NCI-H524 (cell line): ENCODE data around the gene CHAF1A.

ENCODE experiments used
- DNase-seq, 2 experiments: peaks; one replicate each; lab custom pipeline; 2025; lab: John Stamatoyannopoulos, UW

CHAF1A gene

DNA sequence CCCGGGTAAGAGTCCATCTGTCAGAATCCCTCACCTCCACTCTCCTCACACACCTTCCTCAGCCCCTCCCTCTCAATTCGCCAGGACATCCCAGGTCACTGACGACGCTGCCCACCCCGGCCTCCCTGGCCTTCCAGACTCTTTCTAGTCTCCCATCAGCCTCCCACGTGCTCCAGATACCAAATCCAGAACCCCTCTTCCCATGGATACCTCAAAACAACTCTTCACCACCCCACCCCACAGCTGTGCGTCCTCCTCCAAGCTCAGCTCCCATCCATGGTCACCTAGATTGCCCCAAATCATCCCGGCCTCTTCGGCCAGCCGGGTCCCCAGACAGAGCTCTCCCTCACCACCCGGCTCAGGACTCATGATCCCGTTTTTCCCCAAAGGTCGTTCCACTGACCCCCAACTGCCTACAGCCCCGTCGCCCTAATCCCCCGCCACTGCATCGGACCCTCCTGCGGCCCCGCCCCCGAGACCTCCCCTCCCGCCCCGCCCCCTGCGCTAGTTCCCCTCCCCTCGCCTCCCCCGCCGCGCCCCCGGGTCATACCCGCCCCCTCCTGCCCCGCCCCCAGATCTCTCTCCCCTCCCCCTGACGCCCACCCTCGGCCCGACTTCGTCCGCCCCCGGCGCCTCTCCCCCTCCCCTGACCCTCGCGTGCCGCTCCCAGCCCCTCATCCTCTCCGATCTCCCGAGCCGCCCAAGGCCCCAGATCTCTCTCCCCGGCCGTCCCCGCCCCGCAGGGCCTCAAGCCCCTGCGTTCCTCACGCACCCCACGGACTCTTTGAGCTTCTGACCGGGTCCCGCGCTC is 54.6 kb downstream of the CHAF1A start:
- DNase-seq: peak; percentile 72 to 79

DNA sequence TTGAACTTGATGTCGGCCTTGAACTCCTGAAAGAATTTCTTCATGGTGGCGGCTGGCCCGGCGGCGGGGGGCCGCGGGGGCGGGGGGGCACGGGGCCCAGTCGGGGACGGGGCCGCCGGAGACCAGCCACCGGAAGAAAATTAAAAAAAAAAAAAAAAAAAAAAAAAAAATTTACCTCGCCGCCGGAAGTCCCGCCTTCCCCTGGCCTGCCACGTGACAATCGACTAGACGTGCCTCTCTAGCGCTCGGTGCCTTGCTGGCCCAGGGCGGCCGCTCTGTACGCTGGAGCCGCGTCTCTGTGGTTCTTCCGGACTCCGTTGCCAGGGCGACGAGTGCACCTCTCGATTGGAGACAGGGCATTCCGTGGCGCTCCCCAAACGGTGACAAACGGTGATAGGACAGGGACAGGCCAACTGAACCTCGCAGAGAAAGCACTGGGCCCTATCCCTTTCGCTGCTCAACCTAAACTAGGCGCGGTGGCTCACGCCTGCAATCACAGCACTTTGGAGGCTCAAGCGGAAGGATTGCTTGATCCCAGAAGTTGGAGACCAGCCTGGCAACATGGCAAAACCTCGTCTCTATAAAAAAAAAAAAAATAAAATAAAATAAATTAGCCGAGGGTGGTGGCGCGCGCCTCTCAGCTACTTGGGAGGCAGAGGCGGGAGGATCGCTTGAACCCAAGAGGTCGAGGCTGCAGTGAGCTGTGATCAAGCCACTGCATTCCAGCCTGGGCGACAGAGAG is 55.4 kb downstream of the CHAF1A start, which contains the start of gene UBXN6:
Gene UBXN6 (minus strand): TSS at position 141 of the 742 bp plus-strand sequence. CDS start 97 bp downstream, at position 44.
- DNase-seq: peak; percentile 97 to 99

DNA sequence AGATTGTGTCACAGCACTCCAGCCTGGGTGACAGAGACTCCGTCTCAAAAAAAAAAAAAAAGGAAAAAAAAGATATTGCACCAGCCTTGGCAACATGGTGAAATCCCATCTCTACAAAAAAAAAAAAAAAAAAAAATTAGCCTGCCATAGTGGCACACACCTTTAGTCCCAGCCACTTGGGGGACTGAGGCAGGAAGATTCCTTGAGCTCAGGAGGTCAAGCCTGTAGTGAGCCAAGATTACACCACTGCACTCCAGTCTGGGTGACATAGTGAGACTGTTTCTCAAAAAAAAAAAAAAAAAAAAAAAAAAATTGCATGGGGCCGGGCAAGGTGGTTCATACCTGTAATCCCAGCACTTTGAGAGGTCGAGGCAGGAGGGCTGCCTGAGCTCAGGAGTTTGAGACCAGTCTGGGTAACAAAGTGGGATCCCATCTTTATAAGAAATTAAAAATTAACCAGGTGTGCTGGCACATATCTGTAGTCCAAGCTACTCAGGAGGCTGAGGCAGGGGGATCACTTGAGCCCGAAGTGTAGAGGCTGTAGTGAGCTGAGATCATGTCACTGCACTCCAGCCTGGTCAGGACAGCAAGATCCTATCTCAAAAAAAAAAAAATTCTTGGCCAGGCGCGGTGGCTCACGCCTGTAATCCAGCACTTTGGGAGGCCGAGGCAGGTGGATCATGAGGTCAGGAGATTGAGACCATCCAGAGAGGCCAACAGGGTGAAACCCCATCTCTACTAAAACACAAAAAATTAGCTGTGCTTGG is 62.6 kb downstream of the CHAF1A start:
- DNase-seq: no peak

DNA sequence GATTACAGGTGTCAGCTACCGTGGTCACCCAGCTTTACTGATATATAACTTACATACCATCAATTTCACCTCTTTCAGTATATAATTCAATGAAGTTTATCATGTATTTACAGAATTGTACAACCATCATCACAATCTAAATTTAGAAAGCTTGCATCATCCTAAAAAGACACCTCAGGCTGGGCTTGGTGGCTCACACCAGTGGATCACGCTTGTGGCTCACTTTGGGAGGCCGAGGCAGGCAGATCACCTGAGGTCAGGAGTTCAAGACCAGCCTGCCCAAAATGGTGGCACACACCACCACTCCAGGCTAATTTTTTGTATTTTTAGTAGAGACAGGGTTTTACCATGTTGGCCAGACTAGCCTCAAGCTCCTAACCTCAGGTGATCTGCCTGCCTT is 65.4 kb downstream of the CHAF1A start:
- no peak for DNase-seq

DNA sequence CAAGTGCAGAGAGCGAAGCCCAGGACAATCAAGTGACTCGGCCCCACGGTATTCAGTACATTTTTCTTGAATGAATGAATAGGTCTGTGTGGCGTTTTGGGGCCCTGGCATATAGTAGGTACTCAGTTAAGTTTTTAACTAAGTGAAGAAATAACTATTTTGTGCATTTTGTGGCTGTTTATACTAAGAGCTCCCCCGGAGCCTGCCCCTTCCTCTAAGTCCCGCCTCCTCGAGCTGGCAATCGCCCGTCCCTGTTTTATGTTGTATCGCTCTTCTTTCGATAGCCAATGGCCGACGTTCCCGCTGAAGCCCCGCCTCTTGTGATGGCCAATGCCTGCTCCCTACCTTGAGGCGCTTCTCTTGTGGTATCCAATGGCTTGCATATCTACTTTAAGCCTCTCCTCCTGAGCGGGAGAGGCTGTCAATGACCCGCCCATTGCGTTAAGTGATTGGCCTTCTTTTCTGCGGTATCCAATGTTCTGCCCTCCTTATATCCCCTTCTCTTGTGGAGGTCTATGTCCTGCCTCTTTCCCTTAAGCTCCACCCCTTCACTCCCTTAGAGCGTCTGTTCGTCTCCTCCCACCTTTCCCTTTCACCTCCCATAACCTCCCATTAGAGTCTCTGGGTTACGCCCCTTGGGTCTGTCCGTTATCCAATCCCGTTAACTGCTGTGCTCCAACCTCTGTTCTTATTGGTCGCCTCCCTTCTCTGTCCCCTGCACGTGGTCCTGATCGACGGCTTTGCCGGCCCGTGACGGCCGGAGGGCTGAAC is 69.1 kb downstream of the CHAF1A start:
- DNase-seq: peak; percentile 100

DNA sequence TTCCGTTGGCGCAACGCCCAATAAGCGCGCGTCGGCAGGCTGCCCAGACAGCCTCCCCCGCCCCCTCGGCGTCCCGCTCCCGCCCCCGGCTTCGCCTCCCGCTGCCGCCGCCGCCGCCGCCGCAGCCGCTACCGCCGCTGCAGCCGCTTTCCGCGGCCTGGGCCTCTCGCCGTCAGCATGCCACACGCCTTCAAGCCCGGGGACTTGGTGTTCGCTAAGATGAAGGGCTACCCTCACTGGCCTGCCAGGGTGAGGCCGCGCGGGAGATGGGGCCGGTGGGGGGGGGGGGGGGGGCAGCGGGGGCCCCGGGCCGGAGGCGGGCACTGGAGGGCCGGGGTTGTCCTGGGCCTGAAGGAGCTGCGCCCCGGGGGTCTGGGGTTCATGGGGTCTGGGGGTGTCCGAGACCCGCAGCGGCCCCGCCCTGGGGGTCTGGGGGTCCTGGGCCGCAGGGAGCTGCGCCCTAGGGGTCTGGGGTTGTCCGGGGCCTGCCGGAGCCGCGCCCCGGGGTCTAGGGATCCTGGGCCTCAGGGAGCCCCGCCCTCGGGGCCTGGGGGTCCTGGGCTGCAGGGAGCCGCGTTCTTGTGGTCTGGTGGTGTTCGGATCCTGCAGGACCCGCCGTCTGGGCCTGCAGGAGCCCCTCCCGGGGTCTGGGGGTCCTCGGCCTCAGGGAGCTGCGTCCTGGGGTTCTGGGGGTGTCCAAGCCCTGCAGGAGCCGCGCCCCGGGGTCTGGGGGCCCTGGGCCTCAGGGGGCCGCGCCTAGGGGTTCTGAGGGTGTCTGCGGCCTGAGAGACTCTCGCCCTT is 69.9 kb downstream of the CHAF1A start, which contains the start of gene HDGFL2:
Gene HDGFL2 (plus strand): TSS at position 124 of the 801 bp plus-strand sequence. CDS start 54 bp downstream, at position 178.
- no peak for DNase-seq

DNA sequence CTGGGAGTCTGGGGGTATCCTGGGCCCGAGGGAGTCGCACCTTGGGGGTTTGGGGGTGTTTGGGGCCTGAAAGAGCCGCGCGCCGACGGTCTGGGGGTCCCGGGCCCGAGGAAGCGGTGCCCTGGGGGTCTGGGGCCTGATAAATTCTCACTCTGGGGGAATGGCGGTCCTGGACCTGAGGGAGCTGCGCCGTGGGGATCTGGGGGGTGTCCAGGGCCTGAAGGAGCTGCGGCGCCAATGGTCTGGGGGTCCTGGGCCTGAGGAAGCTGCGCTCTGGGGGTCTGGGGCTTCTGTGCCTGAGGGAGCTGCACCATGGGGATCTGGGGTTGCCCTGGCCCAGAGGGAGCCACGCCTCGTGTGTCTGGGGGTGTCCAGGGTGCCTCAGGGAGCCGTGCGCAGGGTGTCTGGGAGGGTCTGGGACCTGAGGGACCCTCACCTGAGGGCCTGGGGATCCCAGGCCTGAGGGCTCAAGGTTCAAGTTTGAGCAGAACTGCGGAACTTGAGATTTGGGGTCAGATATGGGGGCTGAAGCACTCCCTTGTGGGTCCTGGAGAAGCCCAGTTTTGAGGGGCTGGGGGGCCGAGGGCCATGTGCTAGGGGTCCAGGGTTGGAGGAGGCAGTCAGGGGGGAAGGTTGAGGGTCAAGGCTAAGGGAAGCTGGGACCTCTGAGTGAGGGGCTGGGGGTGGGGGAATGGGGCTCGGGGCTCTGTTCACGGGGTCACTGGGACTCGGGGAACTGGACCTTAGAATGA is 70.7 kb downstream of the CHAF1A start:
- no peak for DNase-seq

DNA sequence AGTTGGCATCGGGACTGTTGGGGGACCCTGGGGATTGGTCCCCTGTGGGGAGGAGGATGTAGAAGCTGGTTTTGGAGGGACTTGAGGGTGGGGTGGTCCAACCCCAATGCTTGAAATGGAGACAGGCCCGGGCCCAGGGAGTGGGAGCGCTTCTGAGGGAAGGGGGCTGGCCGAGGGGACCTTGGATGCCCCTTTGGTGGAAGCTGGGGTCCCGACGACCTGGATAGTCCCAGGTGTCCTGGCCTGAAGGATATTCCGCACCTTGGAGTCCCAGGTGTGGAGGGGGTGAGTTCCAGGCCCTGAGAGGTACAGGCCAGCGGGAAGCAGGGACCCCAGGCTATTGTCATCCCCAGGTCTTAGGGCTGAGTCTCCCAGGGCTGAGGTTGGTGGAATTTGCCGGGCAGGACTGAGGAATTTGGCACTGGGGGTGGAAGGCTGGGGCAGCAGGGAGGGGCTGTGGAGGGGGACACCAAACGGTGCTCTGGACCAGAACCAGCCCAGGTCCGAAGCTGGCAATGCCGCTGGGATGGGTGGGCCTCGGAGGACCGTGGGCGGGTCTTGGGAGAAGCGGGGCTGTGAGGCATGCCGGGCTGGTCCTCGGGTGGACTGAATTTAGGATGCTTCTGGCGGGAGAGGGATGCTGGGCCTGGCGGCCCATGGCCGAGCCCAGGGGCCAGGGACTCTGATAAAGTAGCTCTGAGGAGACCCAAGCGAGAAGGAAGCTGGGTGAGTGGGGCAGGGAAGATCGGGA is 71.5 kb downstream of the CHAF1A start:
- DNase-seq: no peak

DNA sequence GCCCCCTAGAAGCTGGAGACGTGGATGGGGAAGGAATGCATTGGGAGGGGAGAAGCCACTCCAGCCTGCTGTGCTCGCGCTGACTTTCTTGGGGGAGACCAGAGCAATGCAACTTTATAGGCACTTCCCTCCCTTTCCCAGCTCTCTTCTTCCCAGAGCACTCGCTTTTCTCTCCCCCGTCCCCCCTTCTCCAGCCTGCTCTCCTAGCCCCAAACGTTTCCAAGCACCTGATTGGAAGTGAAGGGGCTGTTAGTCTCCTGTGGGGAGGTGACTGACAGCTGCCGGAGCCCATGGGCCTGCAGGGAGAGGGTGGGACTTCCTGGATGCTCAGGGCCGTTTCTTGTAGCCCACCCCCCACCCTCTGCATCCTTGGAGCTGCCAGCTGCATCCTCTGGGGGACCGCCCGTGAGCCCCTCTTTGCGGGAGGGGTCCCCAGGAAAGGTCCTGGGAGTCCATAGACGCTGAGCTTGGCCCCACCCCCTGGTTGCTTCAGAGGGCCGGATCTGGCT is 72.1 kb downstream of the CHAF1A start:
- DNase-seq: peak; percentile 89 to 91

DNA sequence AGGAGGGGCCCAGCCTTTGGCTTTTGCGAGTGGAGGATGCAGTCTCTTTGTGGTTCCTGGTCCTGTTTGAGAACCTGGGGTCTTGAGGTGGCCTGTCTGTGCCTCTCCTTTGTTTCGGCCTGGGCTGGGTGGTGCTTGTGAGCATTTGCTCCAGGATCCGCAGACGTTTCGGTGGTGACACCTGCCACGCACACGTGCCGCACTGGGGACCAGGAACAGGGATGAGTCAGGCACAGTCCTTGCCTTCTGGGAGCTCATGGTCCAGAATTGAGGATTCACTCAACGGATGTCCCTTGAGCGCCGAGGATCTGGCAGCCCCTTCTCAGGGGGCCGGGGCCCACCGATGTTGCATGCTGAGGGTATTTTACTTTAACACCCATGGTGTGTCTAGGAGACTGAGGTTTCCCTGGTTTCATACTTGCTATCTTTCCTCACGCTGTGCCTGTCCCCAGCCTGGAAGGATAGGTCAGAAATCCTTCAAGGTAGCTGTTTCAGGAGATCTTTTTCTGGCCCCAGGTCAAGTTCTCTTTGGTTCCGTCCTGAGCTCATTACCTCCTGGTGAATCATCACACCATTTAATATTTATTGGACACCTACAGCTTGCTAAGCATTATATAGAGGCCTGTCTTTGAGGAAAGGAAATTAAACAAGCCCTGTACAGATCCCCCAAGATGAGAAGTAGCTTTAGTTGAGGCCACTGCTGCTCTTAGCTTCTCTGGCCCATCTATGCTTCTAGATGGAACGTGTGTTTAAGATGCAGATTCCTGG is 74.8 kb downstream of the CHAF1A start:
- no peak for DNase-seq

DNA sequence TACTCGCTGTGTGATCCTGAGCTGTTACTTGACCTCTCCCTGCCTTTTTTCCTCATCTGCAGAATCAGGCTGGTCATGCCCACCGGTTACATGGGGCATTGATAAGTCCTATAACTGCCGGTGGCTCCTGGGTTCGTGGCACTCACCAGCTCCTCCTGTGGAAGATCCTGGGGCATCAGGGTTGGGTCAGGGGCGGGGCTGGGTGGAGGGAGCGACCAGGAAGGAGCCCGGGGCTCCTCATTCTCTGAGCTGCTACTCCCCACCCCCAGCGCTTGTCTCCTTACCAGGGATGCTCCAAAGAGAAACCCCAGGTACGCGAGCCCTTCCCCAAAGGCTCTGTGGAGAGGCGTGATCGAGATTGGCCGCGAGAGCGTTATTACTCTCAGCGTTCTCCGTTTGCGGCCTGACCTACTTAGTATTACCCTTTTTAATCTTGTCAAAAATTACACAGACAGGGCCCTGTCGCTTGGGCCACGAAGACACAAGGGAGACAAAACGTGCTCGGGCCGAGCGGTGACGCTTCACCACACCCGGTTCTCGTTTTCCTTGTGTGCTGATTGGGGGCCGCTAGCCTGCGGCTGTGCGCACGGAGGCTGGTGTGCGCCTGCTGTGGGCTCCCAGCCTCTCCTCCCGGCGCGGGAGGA is 80.4 kb downstream of the CHAF1A start:
- DNase-seq: no peak

DNA sequence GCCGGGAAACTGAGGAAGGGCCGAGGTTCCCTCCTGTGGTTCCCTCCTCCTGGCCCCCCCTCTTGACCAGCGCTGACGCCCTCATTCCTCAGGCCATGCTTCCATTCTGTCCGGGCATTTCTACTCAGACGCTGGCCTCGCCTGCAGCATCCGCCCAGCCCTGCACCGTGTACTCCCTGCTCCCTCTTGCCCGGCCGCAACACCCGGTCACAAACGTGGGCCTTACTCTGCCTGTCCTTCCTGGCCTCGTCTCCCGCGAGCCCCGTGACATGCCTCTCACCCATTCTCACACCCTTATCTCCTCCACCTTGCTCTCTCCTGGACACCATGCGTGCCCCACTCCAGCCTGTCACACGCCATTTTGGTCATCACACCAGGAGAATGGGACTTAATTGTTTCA is 80.9 kb downstream of the CHAF1A start:
- DNase-seq: no peak

DNA sequence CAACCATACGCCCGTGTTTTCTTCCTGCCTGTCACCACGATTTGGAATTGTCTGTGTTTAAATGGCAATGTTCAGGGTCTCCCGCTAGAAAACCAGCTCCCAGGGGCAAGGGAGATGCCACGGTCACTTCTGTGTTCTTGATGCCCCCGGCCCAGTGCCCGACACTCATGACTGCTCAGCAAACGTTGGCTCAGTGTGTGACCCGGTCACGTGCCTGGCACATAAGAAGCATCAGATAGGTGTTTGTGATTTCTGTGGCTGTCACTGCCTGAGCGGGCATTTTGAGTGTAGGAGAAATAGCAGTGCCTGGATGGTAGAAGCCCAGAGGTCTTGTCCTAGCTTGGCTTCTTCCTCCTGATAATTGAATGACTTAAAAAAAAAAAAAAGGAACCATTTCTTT is 85.1 kb downstream of the CHAF1A start:
- DNase-seq: no peak

DNA sequence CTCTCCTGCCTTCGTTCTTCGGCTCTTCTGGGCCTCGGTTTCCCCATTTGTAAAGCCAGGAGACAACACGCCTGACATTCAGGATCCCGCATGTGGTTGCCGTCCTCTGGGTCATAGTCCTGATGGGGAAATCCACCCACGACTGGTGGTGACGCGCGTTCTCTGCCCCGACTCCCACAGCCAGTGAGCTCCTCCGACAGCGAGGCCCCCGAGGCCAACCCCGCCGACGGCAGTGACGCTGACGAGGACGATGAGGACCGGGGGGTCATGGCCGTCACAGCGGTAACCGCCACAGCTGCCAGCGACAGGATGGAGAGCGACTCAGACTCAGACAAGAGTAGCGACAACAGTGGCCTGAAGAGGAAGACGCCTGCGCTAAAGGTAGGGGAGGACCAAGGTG is 86.1 kb downstream of the CHAF1A start:
- DNase-seq: no peak

DNA sequence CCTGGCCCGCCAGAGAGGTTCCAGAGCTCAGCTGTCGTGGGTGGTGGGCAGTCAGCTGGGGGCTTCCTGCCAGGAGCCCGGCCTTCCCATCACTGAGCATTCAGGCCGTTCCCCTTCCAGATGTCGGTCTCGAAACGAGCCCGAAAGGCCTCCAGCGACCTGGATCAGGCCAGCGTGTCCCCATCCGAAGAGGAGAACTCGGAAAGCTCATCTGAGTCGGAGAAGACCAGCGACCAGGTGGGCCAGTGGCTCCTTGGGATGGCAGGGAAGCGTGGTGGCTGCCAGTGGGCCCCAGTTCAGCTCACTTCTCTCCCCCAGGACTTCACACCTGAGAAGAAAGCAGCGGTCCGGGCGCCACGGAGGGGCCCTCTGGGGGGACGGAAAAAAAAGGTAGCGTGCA is 89.0 kb downstream of the CHAF1A start:
- DNase-seq: no peak

DNA sequence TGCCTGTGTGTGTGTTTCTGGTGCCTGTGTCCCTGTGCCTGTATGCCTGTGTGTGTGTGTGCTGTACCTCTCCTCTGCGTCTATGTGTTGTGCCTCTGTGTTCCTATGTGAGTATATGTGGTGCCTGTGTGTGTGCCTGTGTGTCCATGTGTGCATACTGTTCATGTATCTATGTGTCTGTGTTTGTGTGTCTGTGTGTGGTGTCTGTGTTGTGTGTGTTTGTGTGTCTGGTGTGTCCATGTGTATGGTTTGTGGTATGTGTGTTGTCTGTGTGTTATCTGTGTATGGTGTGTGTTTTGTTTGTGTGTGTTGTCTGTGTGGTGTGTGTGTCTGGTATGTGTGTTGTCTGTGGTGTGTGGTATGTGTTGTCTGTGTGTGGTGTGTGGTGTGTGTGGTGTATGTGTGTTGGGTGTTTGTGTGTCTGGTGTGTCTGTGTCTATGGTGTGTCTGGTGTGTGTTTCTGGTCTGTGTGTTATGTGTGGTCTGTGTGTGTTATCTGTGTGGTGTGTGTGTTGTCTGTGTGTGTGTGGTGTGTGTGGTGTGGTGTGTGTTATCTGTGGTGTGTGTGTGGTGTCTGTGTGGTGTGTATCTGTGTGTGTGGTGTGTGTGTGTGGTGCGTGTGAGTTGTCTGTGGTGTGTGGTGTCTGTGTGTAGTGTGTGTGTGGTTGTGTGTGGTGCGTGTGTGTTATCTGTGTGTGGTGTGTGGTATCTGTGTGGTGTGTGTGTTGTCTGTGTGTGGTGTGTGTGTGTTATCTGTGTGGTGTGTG is 90.1 kb downstream of the CHAF1A start:
- no peak for DNase-seq
